Neutrophil (primary cell): ENCODE data around the gene ADRA2B.

Experiments used
- H3K27ac ChIP-seq: fragments of 200-600 bp; sonication (generic); 2 replicates; pipeline ENCODE4 v1.5.1; 2016; ENCODE audit warnings: mild to moderate bottlenecking, moderate library complexity
- H3K27me3 ChIP-seq: fragments of 200-600 bp; sonication (generic); 2 replicates; pipeline ENCODE4 v1.6.0; 2016; ENCODE audit warnings: mild to moderate bottlenecking
- H3K36me3 ChIP-seq: fragments of 200-600 bp; sonication (generic); 2 replicates; pipeline ENCODE4 v1.5.1; 2017
- H3K4me1 ChIP-seq, 2 experiments: fragments of 200-600 bp in 1 of 2; sonication (generic) in 1 of 2; 1 replicate in 1 of 2; 2 replicates in 1 of 2; pipeline versions ENCODE4 v1.5.1 to v1.6.1; 2013 to 2016; ENCODE audit warnings: low read depth in 1 of 2, low read length in 1 of 2, mild to moderate bottlenecking in 1 of 2, moderate library complexity in 1 of 2; ENCODE audit not compliant: control insufficient read depth in 1 of 2, insufficient read depth in 1 of 2
- H3K4me3 ChIP-seq, 2 experiments: fragments of 200-600 bp in 1 of 2; sonication (generic) in 1 of 2; 1 replicate in 1 of 2; 2 replicates in 1 of 2; pipeline ENCODE4 v1.5.1; 2013 to 2016; ENCODE audit warnings: low read depth in 1 of 2, low read length in 1 of 2, mild to moderate bottlenecking in 1 of 2, moderate library complexity in 1 of 2
- H3K9me3 ChIP-seq: fragments of 200-600 bp; sonication (generic); 2 replicates; pipeline ENCODE4 v1.5.1; 2016
- TF ChIP-seq, protein P1 (sequence below): fragments of 200-600 bp; sonication (generic); IDR thresholded peaks from 2 replicates; pipeline ENCODE4 v1.5.1; 2016; ENCODE audit warnings: antibody characterized with exemption

The ADRA2B gene

GRCh38 chr2:96138179-96139145 is 22.1 kb upstream of the ADRA2B start, which contains the start of gene ASTL:
Gene ASTL (minus strand): TSS chr2:96138502. CDS start chr2:96138436, 66 bp downstream.
- TF ChIP-seq, protein P1, sequence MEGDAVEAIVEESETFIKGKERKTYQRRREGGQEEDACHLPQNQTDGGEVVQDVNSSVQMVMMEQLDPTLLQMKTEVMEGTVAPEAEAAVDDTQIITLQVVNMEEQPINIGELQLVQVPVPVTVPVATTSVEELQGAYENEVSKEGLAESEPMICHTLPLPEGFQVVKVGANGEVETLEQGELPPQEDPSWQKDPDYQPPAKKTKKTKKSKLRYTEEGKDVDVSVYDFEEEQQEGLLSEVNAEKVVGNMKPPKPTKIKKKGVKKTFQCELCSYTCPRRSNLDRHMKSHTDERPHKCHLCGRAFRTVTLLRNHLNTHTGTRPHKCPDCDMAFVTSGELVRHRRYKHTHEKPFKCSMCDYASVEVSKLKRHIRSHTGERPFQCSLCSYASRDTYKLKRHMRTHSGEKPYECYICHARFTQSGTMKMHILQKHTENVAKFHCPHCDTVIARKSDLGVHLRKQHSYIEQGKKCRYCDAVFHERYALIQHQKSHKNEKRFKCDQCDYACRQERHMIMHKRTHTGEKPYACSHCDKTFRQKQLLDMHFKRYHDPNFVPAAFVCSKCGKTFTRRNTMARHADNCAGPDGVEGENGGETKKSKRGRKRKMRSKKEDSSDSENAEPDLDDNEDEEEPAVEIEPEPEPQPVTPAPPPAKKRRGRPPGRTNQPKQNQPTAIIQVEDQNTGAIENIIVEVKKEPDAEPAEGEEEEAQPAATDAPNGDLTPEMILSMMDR, result peak; percentile 41
- Histone ChIP-seq H3K4me1 (no peaks in the 10 kb centered on the region), H3K9me3 (no peaks in the 10 kb centered on the region), H3K4me3 (no peak within 1 kb of the TSS), H3K27me3 (no peaks in the 10 kb centered on the region), H3K27ac (no peak within 1 kb of the TSS), H3K36me3 (no peaks in the 10 kb centered on the region)

DNA sequence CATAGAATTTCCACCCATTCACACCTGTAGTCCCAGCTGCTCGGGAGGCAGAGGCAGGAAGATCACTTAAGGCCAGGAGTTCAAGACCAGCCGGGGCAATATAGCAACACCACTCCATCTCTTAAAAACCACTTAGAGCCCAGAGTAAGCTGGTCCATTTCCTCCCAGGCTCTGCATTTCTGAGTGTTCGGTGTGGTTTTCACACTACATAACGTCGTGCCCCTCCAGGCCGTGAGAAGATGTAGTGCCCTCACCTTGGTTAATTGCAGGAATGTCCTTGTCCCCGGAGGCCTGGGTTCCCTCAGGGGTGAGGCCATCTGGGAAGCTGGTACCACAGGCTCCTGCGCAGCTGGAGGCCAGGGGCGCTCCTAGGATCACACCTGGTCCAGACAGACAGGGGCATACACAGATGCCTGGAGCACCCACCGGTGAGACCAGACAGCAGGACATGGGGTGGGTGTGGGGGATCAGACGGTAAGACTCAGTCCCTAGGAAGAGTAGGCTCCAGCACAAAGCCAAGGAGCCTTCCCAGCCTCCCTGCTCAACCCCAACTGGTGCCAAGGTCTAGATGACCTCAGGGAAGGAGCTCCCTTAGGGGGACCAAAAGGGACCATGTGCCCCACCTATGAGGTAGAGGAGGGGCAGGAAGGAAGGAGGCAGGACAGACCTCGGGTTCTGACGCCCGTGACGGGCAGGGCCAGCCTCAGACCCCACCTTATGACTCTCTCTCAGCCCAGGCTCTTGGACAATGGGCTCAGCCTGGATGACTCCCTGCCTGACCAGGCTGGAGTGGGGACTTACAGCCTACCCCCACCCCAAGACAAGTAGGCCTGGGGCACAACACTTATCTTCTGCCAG is 21.2 kb upstream of the ADRA2B start:
- H3K27me3 ChIP-seq, result no peaks in the 10 kb centered on the region
- no peaks in the 10 kb centered on the region for H3K9me3 ChIP-seq
- no peak overlapping the region for H3K4me3 ChIP-seq
- no peak overlapping the region for H3K27ac ChIP-seq
- H3K36me3 ChIP-seq, result no peaks in the 10 kb centered on the region
- no peaks in the 10 kb centered on the region for H3K4me1 ChIP-seq
- TF ChIP-seq, protein P1, result no peak

- Histone ChIP-seq H3K9me3 (no peaks in the 10 kb centered on the region), H3K27ac (no peak overlapping the region), H3K4me1 (no peaks in the 10 kb centered on the region), H3K36me3 (no peaks in the 10 kb centered on the region), H3K27me3 (no peaks in the 10 kb centered on the region), H3K4me3 (no peak overlapping the region)
- TF ChIP-seq, protein P1, result no peak
Observed at GRCh38 chr2:96136129-96136720, 19.9 kb upstream of the ADRA2B start.

- H3K27me3 ChIP-seq, result no peaks in the 10 kb centered on the region
- no peaks in the 10 kb centered on the region for H3K36me3 ChIP-seq
- H3K27ac ChIP-seq, result no peak overlapping the region
- H3K4me3 ChIP-seq, result no peak overlapping the region
- TF ChIP-seq, protein P1, result no peak
- H3K9me3 ChIP-seq, result no peaks in the 10 kb centered on the region
- no peaks in the 10 kb centered on the region for H3K4me1 ChIP-seq
Observed at GRCh38 chr2:96135621-96136020, 19.2 kb upstream of the ADRA2B start.

DNA sequence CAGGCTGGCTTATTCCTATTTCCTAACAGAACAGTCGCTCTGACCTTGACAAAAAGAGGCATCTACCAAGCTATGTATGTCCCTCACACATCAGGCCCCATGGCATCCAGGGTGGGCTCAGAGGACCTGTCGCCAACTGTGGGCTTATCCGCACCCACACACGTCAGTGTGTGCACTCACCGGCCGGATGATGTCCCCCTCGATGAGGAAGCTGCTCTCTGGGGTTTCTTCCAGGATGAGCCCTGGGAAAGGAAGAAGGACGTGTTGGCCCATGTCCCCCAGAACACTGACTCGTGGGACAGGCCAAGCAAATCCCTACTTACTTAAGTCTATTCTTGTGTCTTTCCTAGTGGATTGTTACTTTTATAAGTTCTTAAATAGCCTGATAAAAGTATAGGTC is 18.8 kb upstream of the ADRA2B start:
- Histone ChIP-seq H3K36me3 (no peaks in the 10 kb centered on the region), H3K9me3 (no peaks in the 10 kb centered on the region), H3K27me3 (no peaks in the 10 kb centered on the region), H3K27ac (no peak overlapping the region), H3K4me1 (no peaks in the 10 kb centered on the region), H3K4me3 (no peak overlapping the region)
- TF ChIP-seq, protein P1, result no peak
